Measurements from ENCODE around the gene CCDC106.
A peak's percentile ranks its signal among the peaks of the same experiment; 100 is the strongest.

Gene CCDC106

DNA sequence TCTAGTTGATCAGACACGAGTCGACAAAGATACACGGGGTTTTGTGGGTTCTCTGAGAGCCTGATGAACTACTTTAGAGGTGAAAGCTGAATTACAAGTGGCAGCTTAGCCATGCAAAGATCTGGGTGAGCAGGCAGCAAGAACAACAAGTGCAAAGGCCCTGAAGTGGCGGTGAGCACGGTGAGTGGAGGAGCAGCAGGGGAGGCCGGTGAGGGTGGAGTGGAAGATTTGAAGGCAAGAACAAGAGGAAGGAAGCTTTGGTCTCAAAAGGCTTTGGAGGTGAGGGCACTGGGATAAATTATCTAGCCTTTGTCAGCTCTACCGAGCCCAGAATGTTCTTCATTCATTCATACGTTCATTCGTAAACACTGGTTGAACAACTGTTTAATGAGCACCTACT lies 41.2 kb upstream of the CCDC106 start:
- peaks cover 13% of the 10 kb centered on the region for H3K4me1 ChIP-seq (ENCODE audit: insufficient read depth, low read length, severe bottlenecking)
- peak overlapping the region; percentile 48 for H3K27ac ChIP-seq (ENCODE audit: low read depth, low read length, poor library complexity, severe bottlenecking)
- no peaks in the 10 kb centered on the region for H3K27me3 ChIP-seq (ENCODE audit: insufficient read depth, low read length)
- no peaks in the 10 kb centered on the region for H3K9me2 ChIP-seq (ENCODE audit: low read depth, low read length)
- no peak for TF ChIP-seq EZH2 (IDR thresholded peaks at IDR 0.05; ENCODE audit: borderline replicate concordance, low read length)
- TF ChIP-seq, protein P1, sequence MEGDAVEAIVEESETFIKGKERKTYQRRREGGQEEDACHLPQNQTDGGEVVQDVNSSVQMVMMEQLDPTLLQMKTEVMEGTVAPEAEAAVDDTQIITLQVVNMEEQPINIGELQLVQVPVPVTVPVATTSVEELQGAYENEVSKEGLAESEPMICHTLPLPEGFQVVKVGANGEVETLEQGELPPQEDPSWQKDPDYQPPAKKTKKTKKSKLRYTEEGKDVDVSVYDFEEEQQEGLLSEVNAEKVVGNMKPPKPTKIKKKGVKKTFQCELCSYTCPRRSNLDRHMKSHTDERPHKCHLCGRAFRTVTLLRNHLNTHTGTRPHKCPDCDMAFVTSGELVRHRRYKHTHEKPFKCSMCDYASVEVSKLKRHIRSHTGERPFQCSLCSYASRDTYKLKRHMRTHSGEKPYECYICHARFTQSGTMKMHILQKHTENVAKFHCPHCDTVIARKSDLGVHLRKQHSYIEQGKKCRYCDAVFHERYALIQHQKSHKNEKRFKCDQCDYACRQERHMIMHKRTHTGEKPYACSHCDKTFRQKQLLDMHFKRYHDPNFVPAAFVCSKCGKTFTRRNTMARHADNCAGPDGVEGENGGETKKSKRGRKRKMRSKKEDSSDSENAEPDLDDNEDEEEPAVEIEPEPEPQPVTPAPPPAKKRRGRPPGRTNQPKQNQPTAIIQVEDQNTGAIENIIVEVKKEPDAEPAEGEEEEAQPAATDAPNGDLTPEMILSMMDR (IDR thresholded peaks at IDR 0.05; ENCODE audit: low read length), result no peak
- peak overlapping the region; percentile 96; the same call in 1 of the 2 replicates for H3K9ac ChIP-seq (ENCODE audit: low read length)
- no peaks in the 10 kb centered on the region; the same call in 1 of the 2 replicates for H3F3A ChIP-seq (ENCODE audit: insufficient read depth, low read length)
- peak overlapping the region; percentile 89 for H3K4me2 ChIP-seq (ENCODE audit: low read length)
- H3K9me3 ChIP-seq (ENCODE audit: low read length), result no peaks in the 10 kb centered on the region
- H4K20me1 ChIP-seq (ENCODE audit: insufficient read depth, low read length), result no peaks in the 10 kb centered on the region
- H3K4me3 ChIP-seq (ENCODE audit: low read depth, low read length, poor library complexity, severe bottlenecking), result peak overlapping the region; percentile 85
- peaks cover 19% of the 10 kb centered on the region for H3K36me3 ChIP-seq (ENCODE audit: insufficient read depth, low read length)
- H2AFZ ChIP-seq (ENCODE audit: low read length), result no peak overlapping the region
- no peaks in the 10 kb centered on the region for H3K79me2 ChIP-seq (ENCODE audit: insufficient read depth, low read length)

DNA sequence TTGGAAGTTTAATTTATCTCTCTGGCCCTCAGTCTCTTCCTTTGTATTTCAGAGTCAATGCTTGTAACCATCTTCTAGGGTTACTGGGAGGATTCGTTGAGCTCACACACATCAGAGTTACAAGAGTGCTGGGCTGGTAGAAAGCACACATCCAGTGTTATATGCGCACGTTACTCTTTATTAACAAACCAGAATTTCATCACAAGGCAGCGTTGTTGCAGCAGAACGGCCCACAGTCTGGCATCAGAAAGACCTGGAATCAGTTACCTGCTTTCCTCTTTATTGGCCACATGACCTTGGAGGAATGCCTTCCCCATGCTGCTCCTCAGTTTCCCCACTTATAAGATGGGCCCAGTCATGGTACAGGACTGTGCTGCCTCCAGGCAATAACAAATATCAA lies 38.7 kb upstream of the CCDC106 start:
- H2AFZ ChIP-seq (ENCODE audit: low read length), result no peak overlapping the region
- H3K9me3 ChIP-seq (ENCODE audit: low read length), result no peaks in the 10 kb centered on the region
- no peaks in the 10 kb centered on the region for H3K9me2 ChIP-seq (ENCODE audit: low read depth, low read length)
- no peak overlapping the region for H3K27ac ChIP-seq (ENCODE audit: low read depth, low read length, poor library complexity, severe bottlenecking)
- no peaks in the 10 kb centered on the region; the same call in 1 of the 2 replicates for H3F3A ChIP-seq (ENCODE audit: insufficient read depth, low read length)
- H3K9ac ChIP-seq (ENCODE audit: low read length), result no peak overlapping the region
- no peaks in the 10 kb centered on the region for H4K20me1 ChIP-seq (ENCODE audit: insufficient read depth, low read length)
- no peak overlapping the region for H3K4me3 ChIP-seq (ENCODE audit: low read depth, low read length, poor library complexity, severe bottlenecking)
- no peak for TF ChIP-seq EZH2 (IDR thresholded peaks at IDR 0.05; ENCODE audit: borderline replicate concordance, low read length)
- TF ChIP-seq, protein P1 (IDR thresholded peaks at IDR 0.05; ENCODE audit: low read length), result no peak
- H3K27me3 ChIP-seq (ENCODE audit: insufficient read depth, low read length), result no peaks in the 10 kb centered on the region
- H3K4me1 ChIP-seq (ENCODE audit: insufficient read depth, low read length, severe bottlenecking), result peaks cover 12% of the 10 kb centered on the region
- no peaks in the 10 kb centered on the region for H3K79me2 ChIP-seq (ENCODE audit: insufficient read depth, low read length)
- no peak overlapping the region for H3K4me2 ChIP-seq (ENCODE audit: low read length)
- H3K36me3 ChIP-seq (ENCODE audit: insufficient read depth, low read length), result peaks cover 19% of the 10 kb centered on the region

DNA sequence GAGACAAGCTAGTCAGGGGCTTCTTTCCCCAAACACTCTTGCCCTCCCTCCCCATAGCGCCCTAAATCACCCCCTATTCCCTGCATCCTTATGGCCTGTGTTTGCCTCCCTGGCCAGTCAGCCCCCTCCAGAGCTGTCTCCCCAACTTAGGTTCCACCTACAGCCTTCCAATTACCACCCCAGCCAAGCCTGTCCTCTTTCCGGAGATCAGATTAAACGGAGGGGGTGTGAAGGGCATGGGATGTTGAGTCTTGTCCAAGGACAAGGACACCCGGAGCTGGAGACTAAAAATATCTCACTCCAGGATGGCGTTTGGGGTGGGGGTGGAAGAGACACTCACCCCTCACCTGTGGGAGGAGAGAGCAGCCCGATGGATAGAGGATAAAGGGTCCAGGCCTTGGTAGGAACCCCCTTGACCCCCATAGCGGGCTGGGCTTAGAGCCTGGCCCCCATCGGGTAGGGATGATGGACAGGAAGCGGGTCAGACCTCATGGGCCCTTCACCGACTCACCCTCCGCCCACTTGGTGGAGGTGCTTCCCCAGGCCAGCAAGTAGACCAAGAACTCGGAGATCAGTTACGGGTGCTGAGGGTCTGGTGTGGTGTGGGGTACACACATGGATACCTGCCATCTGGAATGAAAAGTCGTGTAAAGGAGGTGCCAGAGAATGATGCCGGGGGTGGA lies 36.6 kb upstream of the CCDC106 start:
- no peaks in the 10 kb centered on the region for H3K9me3 ChIP-seq (ENCODE audit: low read length)
- H3K79me2 ChIP-seq (ENCODE audit: insufficient read depth, low read length), result no peaks in the 10 kb centered on the region
- H3K27me3 ChIP-seq (ENCODE audit: insufficient read depth, low read length), result no peaks in the 10 kb centered on the region
- H2AFZ ChIP-seq (ENCODE audit: low read length), result no peak overlapping the region
- H3K4me3 ChIP-seq (ENCODE audit: low read depth, low read length, poor library complexity, severe bottlenecking), result no peak overlapping the region
- no peak overlapping the region for H3K27ac ChIP-seq (ENCODE audit: low read depth, low read length, poor library complexity, severe bottlenecking)
- TF ChIP-seq, protein P1 (IDR thresholded peaks at IDR 0.05; ENCODE audit: low read length), result no peak
- TF ChIP-seq EZH2 (IDR thresholded peaks at IDR 0.05; ENCODE audit: borderline replicate concordance, low read length), result no peak
- no peaks in the 10 kb centered on the region for H4K20me1 ChIP-seq (ENCODE audit: insufficient read depth, low read length)
- H3K9me2 ChIP-seq (ENCODE audit: low read depth, low read length), result no peaks in the 10 kb centered on the region
- H3K4me2 ChIP-seq (ENCODE audit: low read length), result no peak overlapping the region
- peaks cover 5% of the 10 kb centered on the region for H3K4me1 ChIP-seq (ENCODE audit: insufficient read depth, low read length, severe bottlenecking)
- no peaks in the 10 kb centered on the region for H3F3A ChIP-seq (ENCODE audit: insufficient read depth, low read length)
- peaks cover 35% of the 10 kb centered on the region for H3K36me3 ChIP-seq (ENCODE audit: insufficient read depth, low read length)
- H3K9ac ChIP-seq (ENCODE audit: low read length), result no peak overlapping the region
